ENCODE data around the gene PHOSPHO2.

GRCh38 chr2:169702996-169703395 lies 8.7 kb downstream of the PHOSPHO2 start:
- no peak for TF ChIP-seq CTCF (IDR thresholded peaks at IDR 0.05; ENCODE audit: low read depth, low read length)
- no peak for TF ChIP-seq EZH2phosphoT487 (IDR thresholded peaks at IDR 0.05; ENCODE audit: low read depth)

Data from OCI-LY3 (cell line).